SK-N-SH (cell line): ENCODE data around the gene GALNT18.

ENCODE experiments used
- CTCF ChIP-seq: fragments of 200-600 bp; sonication (generic); IDR thresholded peaks from 2 replicates; pipeline ENCODE4 v1.6.1; 2017; ENCODE audit warnings: antibody characterized with exemption, mild to moderate bottlenecking, moderate library complexity
- EP300 ChIP-seq, 2 experiments: IDR thresholded peaks; 2 replicates each; pipeline versions ENCODE4 v1.4.0 to v1.6.1; 2012; ENCODE audit warnings: borderline replicate concordance in 1 of 2, low read depth in 1 of 2, low read length in 1 of 2
- EZH2phosphoT487 ChIP-seq: fragments of 200-600 bp; sonication (generic); IDR thresholded peaks from 2 replicates; pipeline ENCODE4 v1.6.1; 2017; ENCODE audit warnings: low read depth, mixed run types, mild to moderate bottlenecking, antibody characterized with exemption, moderate library complexity, borderline replicate concordance
- MAX ChIP-seq: IDR thresholded peaks from 2 replicates; pipeline ENCODE4 v1.4.0; 2012; ENCODE audit warnings: low read depth
- MXI1 ChIP-seq: IDR thresholded peaks from 2 replicates; pipeline ENCODE4 v1.6.1; 2012; ENCODE audit warnings: mild to moderate bottlenecking, low read depth, low read length, improper control_type of control experiment
- NFIC ChIP-seq: IDR thresholded peaks from 2 replicates; pipeline ENCODE4 v1.4.0; 2012; ENCODE audit warnings: borderline replicate concordance
- NRF1 ChIP-seq: IDR thresholded peaks from 2 replicates; pipeline ENCODE4 v1.6.1; 2012; ENCODE audit warnings: low read depth, mild to moderate bottlenecking, low read length
- POLR2AphosphoS5 ChIP-seq: IDR thresholded peaks from 2 replicates; pipeline ENCODE4 v1.6.1; 2012; ENCODE audit warnings: low read depth, low read length
- RCOR1 ChIP-seq: fragments of 150-350 bp; IDR thresholded peaks from 2 replicates; pipeline ENCODE4 v1.6.1; 2017; ENCODE audit warnings: antibody characterized with exemption, low read length
- REST ChIP-seq: IDR thresholded peaks from 2 replicates; pipeline ENCODE4 v1.6.1; 2012; ENCODE audit warnings: mild to moderate bottlenecking, low read depth, low read length, moderate library complexity
- SIN3A ChIP-seq: IDR thresholded peaks from 2 replicates; pipeline ENCODE4 v1.6.1; 2012; ENCODE audit warnings: low read depth, mild to moderate bottlenecking, low read length, moderate library complexity, borderline replicate concordance
- SMC3 ChIP-seq: IDR thresholded peaks from 2 replicates; pipeline ENCODE4 v1.6.1; 2012; ENCODE audit warnings: low read depth, low read length, improper control_type of control experiment
- USF2 ChIP-seq: fragments of 150-350 bp; IDR thresholded peaks from 2 replicates; pipeline ENCODE4 v1.6.1; 2017; ENCODE audit warnings: antibody characterized with exemption, low read length, low read depth, borderline replicate concordance

- no peak for TF ChIP-seq NRF1
- TF ChIP-seq RCOR1, result no peak
- no peak for TF ChIP-seq POLR2AphosphoS5
- TF ChIP-seq CTCF, result no peak
- TF ChIP-seq MXI1, result no peak
- TF ChIP-seq REST, result no peak
- no peak for TF ChIP-seq EP300 (IDR thresholded peaks at IDR 0.05; ENCODE audit: borderline replicate concordance in 1 of 2, low read depth in 1 of 2, low read length in 1 of 2)
- no peak for TF ChIP-seq EZH2phosphoT487
- no peak for TF ChIP-seq SMC3
- TF ChIP-seq MAX, result no peak
- no peak for TF ChIP-seq USF2
- TF ChIP-seq NFIC, result no peak
- no peak for TF ChIP-seq SIN3A
These were observed 68.2 kb downstream of the GALNT18 start for GRCh38 chr11:11553573-11553972.
